ENCODE data around the gene RIPK1. TPM values are rescaled to one million over a fixed set of nuclear protein-coding genes. Genes with fewer than 3 reads are reported as not detected.
"Not testable (repeated sequence)": the region's sequence is repeated elsewhere in the genome, so short reads cannot be mapped to it uniquely, and the experiment has no call there.

Gene RIPK1
- total RNA-seq (2014; rRNA removed; shearing (Covaris generic)) (23.3 and 26.2 TPM in 2 replicates), polyA plus RNA-seq (2016; fragmentation: Nextera tagmentation; extraction: Ambion mirVana) (15.3 and 16.1 TPM in 2 replicates)

GRCh38 chr6:3068329-3069214, at the start of gene RIPK1:
RIPK1 (plus strand) TSS chr6:3068494; CDS start chr6:3076824, 8,330 bp downstream.
- peak; percentile 94 for DNase-seq
- Histone ChIP-seq H3K79me2 (ENCODE audit: insufficient read depth) (peaks cover 78% of the 10 kb centered on the region), H3K9me2 (ENCODE audit: insufficient read depth) (no peaks in the 10 kb centered on the region), H3K9me3 (ENCODE audit: low read depth) (no peaks in the 10 kb centered on the region), H4K20me1 (ENCODE audit: insufficient read depth) (no peaks in the 10 kb centered on the region), H3K27me3 (replicated peaks; ENCODE audit: insufficient read depth) (no peaks in the 10 kb centered on the region), H3F3A (ENCODE audit: insufficient read depth) (peaks cover 10% of the 10 kb centered on the region), H3K4me3 (peak within 1 kb of the TSS; percentile 94), H3K4me2 (ENCODE audit: unreplicated experiment) (peak within 1 kb of the TSS; percentile 79), H3K9ac (peak within 1 kb of the TSS; percentile 97), H2AFZ (peak within 1 kb of the TSS; percentile 72), H3K4me1 (ENCODE audit: insufficient read depth) (peaks cover 20% of the 10 kb centered on the region), H3K27ac (peak within 1 kb of the TSS; percentile 93), H3K36me3 (ENCODE audit: low read depth) (no peaks in the 10 kb centered on the region; the same call in 1 of the 2 replicates)
- TF ChIP-seq EZH2phosphoT487 (IDR thresholded peaks at IDR 0.05; ENCODE audit: insufficient read depth, low read depth) = no peak
- no peak for TF ChIP-seq EZH2 (IDR thresholded peaks at IDR 0.05; ENCODE audit: insufficient read depth, poor library complexity, severe bottlenecking)
- in situ Hi-C loops (cut with MboI) = no loop called here
- WGBS, 2 experiments (ENCODE audit: low coverage in 1 of 2, low lambda C conversion rate in 2 of 2, missing lambda C conversion rate in 2 of 2) = 1% methylated on average over 87 to 89 of the region's 112 CpGs

GRCh38 chr6:3019065-3019464, 49.2 kb upstream of the RIPK1 start:
- in situ Hi-C loops (cut with MboI) = no loop called here
- TF ChIP-seq EZH2phosphoT487 (IDR thresholded peaks at IDR 0.05; ENCODE audit: insufficient read depth, low read depth) (no peak), EZH2 (IDR thresholded peaks at IDR 0.05; ENCODE audit: insufficient read depth, poor library complexity, severe bottlenecking) (no peak)

GRCh38 chr6:3019749-3020320, 48.5 kb upstream of the RIPK1 start:
- peaks cover 32% of the 10 kb centered on the region for H3K79me2 ChIP-seq (ENCODE audit: insufficient read depth)
- H3K9ac ChIP-seq = no peak overlapping the region
- no peaks in the 10 kb centered on the region for H3K9me2 ChIP-seq (ENCODE audit: insufficient read depth)
- in situ Hi-C loops (cut with MboI) = no loop called here
- no peak for DNase-seq
- no peak overlapping the region for H3K4me3 ChIP-seq
- no peak overlapping the region for H3K4me2 ChIP-seq (ENCODE audit: unreplicated experiment)
- H3F3A ChIP-seq (ENCODE audit: insufficient read depth) = peaks cover 44% of the 10 kb centered on the region
- no peaks in the 10 kb centered on the region for H4K20me1 ChIP-seq (ENCODE audit: insufficient read depth)
- H3K27ac ChIP-seq = no peak overlapping the region
- H3K9me3 ChIP-seq (ENCODE audit: low read depth) = no peaks in the 10 kb centered on the region
- TF ChIP-seq EZH2 (IDR thresholded peaks at IDR 0.05; ENCODE audit: insufficient read depth, poor library complexity, severe bottlenecking) (no peak), EZH2phosphoT487 (IDR thresholded peaks at IDR 0.05; ENCODE audit: insufficient read depth, low read depth) (no peak)
- WGBS, 2 experiments (ENCODE audit: low coverage in 1 of 2, low lambda C conversion rate in 2 of 2, missing lambda C conversion rate in 2 of 2) = 96 to 100% methylated on average over 6 of the region's 6 CpGs
- H3K27me3 ChIP-seq (replicated peaks; ENCODE audit: insufficient read depth) = no peaks in the 10 kb centered on the region
- H3K4me1 ChIP-seq (ENCODE audit: insufficient read depth) = peaks cover 15% of the 10 kb centered on the region
- H3K36me3 ChIP-seq (ENCODE audit: low read depth) = peaks cover 13% of the 10 kb centered on the region; the same call in 1 of the 2 replicates
- H2AFZ ChIP-seq = no peak overlapping the region

More at GRCh38 chr6:3019065-3019464, 49.2 kb upstream of the RIPK1 start:
- no peaks in the 10 kb centered on the region for H3K27me3 ChIP-seq (replicated peaks; ENCODE audit: insufficient read depth)
- no peak overlapping the region for H3K4me2 ChIP-seq (ENCODE audit: unreplicated experiment)
- no peaks in the 10 kb centered on the region for H3K9me3 ChIP-seq (ENCODE audit: low read depth)
- H3K36me3 ChIP-seq (ENCODE audit: low read depth) = peaks cover 13% of the 10 kb centered on the region; the same call in 1 of the 2 replicates
- H3K4me3 ChIP-seq = no peak overlapping the region
- H4K20me1 ChIP-seq (ENCODE audit: insufficient read depth) = no peaks in the 10 kb centered on the region
- H2AFZ ChIP-seq = no peak overlapping the region
- no peaks in the 10 kb centered on the region for H3K9me2 ChIP-seq (ENCODE audit: insufficient read depth)
- H3F3A ChIP-seq (ENCODE audit: insufficient read depth) = peaks cover 36% of the 10 kb centered on the region
- no peak overlapping the region for H3K9ac ChIP-seq
- WGBS, 2 experiments (ENCODE audit: low coverage in 1 of 2, low lambda C conversion rate in 2 of 2, missing lambda C conversion rate in 2 of 2) = 100% methylated on average over 1 of the region's 1 CpG
- peaks cover 32% of the 10 kb centered on the region for H3K79me2 ChIP-seq (ENCODE audit: insufficient read depth)
- no peak for DNase-seq
- H3K27ac ChIP-seq = no peak overlapping the region
- H3K4me1 ChIP-seq (ENCODE audit: insufficient read depth) = peaks cover 8% of the 10 kb centered on the region

- H3K9me2 ChIP-seq (ENCODE audit: insufficient read depth); DNase-seq; H3K9me3 ChIP-seq (ENCODE audit: low read depth); H2AFZ ChIP-seq; H3K4me2 ChIP-seq (ENCODE audit: unreplicated experiment); H4K20me1 ChIP-seq (ENCODE audit: insufficient read depth); in situ Hi-C loops (cut with MboI); H3K4me3 ChIP-seq; H3K9ac ChIP-seq; H3K27ac ChIP-seq; H3K27me3 ChIP-seq (replicated peaks; ENCODE audit: insufficient read depth): not testable (repeated sequence)
- WGBS, 2 experiments (ENCODE audit: low coverage in 1 of 2, low lambda C conversion rate in 2 of 2, missing lambda C conversion rate in 2 of 2) = 92 to 97% methylated on average over 2 of the region's 2 CpGs
- Histone ChIP-seq H3K36me3 (ENCODE audit: low read depth) (peaks cover 13% of the 10 kb centered on the region; the same call in 1 of the 2 replicates), H3F3A (ENCODE audit: insufficient read depth) (peaks cover 52% of the 10 kb centered on the region), H3K79me2 (ENCODE audit: insufficient read depth) (peaks cover 32% of the 10 kb centered on the region), H3K4me1 (ENCODE audit: insufficient read depth) (peaks cover 18% of the 10 kb centered on the region)
Observed at GRCh38 chr6:3020976-3021598, 47.2 kb upstream of the RIPK1 start.

Measured in GM23248 (cell line).